ENCODE measurements around the gene EEFSEC. TPM values are rescaled to one million over a fixed set of nuclear protein-coding genes. Genes with fewer than 3 reads are reported as not detected.
A peak's percentile ranks its signal among the peaks of the same experiment; 100 is the strongest.

Gene EEFSEC
- total and polyA plus RNA-seq, 5 donors from 2014 or later = 16.9 to 21.9 (median 18.5) TPM

DNA sequence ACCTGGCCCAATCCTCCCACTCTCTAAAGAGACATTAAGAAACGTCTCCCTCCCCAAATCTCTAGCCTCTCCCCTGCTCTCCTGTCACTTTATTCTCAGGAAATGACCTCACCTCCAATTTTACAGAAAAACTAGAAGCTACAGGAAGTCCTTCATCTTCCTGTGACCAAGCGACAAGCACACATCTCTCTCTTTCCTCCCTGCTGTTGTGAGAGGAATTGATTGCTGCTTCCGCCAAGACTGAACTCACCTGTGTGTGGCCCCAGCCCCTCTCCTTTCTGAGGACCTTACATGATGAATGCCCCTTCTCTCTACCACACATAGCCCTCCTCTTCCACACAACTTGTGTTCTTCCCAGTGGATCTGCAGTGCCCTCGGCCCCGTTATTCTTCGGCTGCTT lies 295.2 kb downstream of the EEFSEC start:
- Mint-ChIP-seq H3K27me3 (no peaks in the 10 kb centered on the region), H3K9me3 (peaks cover 5 to 29% (median 8%) of the 10 kb centered on the region in 7 donors), H3K36me3 (peaks cover 14% of the 10 kb centered on the region), H3K4me3 (peak overlapping the region in 3 of 4 donors; percentile 64 to 82 (median 79)), H3K27ac (peak overlapping the region; percentile 93 to 96 (median 94)), H3K4me1 (peaks cover 5 to 37% (median 9%) of the 10 kb centered on the region in 4 donors)
- H3K4me3 ChIP-seq (ENCODE audit: low read depth, low read length) = no peak overlapping the region
- peak; percentile 79 to 80 for ATAC-seq (ENCODE audit: low read depth in 2 of 2)
- peak overlapping the region; percentile 14 for H3K27ac ChIP-seq (ENCODE audit: insufficient read depth, low read length, poor library complexity, severe bottlenecking)
- H3K4me1 ChIP-seq (ENCODE audit: control insufficient read depth, insufficient read depth, low read length, poor library complexity, severe bottlenecking) = peaks cover 13% of the 10 kb centered on the region
- no peaks in the 10 kb centered on the region for H3K36me3 ChIP-seq (ENCODE audit: control insufficient read depth, insufficient read depth, low read length)
- no peaks in the 10 kb centered on the region for H3K27me3 ChIP-seq (ENCODE audit: control insufficient read depth, insufficient read depth, low read length)
- H3K9me3 ChIP-seq (ENCODE audit: control insufficient read depth in 2 of 2, low read length in 2 of 2) = no peaks in the 10 kb centered on the region
- DNase-seq = peak in 2 of 3 donors; percentile 59 to 82

DNA sequence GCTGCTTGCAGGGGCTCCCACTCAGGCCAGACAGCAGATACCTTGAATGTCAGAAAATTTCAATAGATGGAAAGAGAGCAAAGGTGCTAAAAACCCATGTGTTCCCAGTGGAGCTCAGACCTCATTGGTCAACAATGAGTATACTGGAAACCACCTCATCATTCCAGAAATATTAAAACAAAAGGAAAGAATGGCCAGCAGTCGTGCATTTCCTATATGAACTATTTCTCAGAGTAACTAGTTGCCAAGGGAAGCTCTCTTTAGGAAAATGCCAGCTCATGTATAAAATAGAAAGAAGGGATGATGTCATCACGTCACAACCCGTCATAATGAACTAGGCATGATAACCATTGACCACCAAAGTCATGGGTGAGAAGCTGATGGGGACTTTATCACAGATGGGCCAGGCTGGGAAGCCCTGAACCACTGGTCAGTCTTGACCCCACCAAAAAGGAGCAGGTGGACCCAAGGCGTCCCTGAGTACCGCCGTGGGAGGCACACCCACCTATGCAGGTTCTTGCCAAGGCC lies 295.9 kb downstream of the EEFSEC start:
- no peak for ATAC-seq (ENCODE audit: low read depth in 2 of 2)
- no peaks in the 10 kb centered on the region for H3K36me3 ChIP-seq (ENCODE audit: control insufficient read depth, insufficient read depth, low read length)
- Mint-ChIP-seq H3K4me1 (peaks cover 5 to 37% (median 9%) of the 10 kb centered on the region in 4 donors), H3K27me3 (peaks cover 4% of the 10 kb centered on the region), H3K9me3 (peaks cover 5 to 29% (median 8%) of the 10 kb centered on the region in 7 donors), H3K27ac (peak overlapping the region; percentile 93 to 96 (median 94)), H3K36me3 (peaks cover 14% of the 10 kb centered on the region), H3K4me3 (peak overlapping the region in 2 of 4 donors; percentile 64 to 79)
- DNase-seq = no peak
- no peaks in the 10 kb centered on the region for H3K27me3 ChIP-seq (ENCODE audit: control insufficient read depth, insufficient read depth, low read length)
- no peak overlapping the region for H3K4me3 ChIP-seq (ENCODE audit: low read depth, low read length)
- H3K4me1 ChIP-seq (ENCODE audit: control insufficient read depth, insufficient read depth, low read length, poor library complexity, severe bottlenecking) = peaks cover 13% of the 10 kb centered on the region
- no peaks in the 10 kb centered on the region for H3K9me3 ChIP-seq (ENCODE audit: control insufficient read depth in 2 of 2, low read length in 2 of 2)
- H3K27ac ChIP-seq (ENCODE audit: insufficient read depth, low read length, poor library complexity, severe bottlenecking) = no peak overlapping the region

DNA sequence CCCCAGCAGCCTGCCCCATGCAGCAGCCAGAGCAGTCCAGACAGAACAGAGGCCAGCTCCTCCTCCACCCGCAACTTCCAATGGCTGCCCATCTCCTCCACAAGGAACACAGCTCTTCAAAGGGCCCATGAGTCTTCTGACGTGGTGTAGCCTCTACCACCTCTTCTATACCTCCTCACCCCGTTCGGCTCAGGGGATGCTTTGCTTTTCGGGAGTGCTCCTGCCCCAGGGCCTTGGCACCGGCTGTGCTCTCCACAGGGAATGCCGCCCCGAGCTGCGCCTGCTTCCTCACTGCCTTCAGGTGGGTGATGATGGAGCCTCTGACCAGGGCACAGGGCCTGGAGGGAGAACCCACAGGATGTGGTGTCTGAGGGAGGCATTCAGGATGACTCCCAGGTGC lies 298.8 kb downstream of the EEFSEC start:
- Histone ChIP-seq H3K36me3 (ENCODE audit: control insufficient read depth, insufficient read depth, low read length) (no peaks in the 10 kb centered on the region), H3K27ac (ENCODE audit: insufficient read depth, low read length, poor library complexity, severe bottlenecking) (no peak overlapping the region), H3K9me3 (ENCODE audit: control insufficient read depth in 2 of 2, low read length in 2 of 2) (no peaks in the 10 kb centered on the region), H3K27me3 (ENCODE audit: control insufficient read depth, insufficient read depth, low read length) (no peaks in the 10 kb centered on the region), H3K4me1 (ENCODE audit: control insufficient read depth, insufficient read depth, low read length, poor library complexity, severe bottlenecking) (peaks cover 13% of the 10 kb centered on the region), H3K4me3 (ENCODE audit: low read depth, low read length) (no peak overlapping the region)
- H3K27ac Mint-ChIP-seq = no peak overlapping the region
- peaks cover 13% of the 10 kb centered on the region for H3K36me3 Mint-ChIP-seq
- peaks cover 3 to 19% (median 7%) of the 10 kb centered on the region in 7 donors for H3K9me3 Mint-ChIP-seq
- H3K4me1 Mint-ChIP-seq = peaks cover 5 to 25% (median 9%) of the 10 kb centered on the region in 4 donors
- ATAC-seq (ENCODE audit: low read depth in 2 of 2) (no peak), DNase-seq (no peak)
- peak overlapping the region in 1 of 4 donors; percentile 43 for H3K4me3 Mint-ChIP-seq
- peaks cover 11% of the 10 kb centered on the region for H3K27me3 Mint-ChIP-seq

DNA sequence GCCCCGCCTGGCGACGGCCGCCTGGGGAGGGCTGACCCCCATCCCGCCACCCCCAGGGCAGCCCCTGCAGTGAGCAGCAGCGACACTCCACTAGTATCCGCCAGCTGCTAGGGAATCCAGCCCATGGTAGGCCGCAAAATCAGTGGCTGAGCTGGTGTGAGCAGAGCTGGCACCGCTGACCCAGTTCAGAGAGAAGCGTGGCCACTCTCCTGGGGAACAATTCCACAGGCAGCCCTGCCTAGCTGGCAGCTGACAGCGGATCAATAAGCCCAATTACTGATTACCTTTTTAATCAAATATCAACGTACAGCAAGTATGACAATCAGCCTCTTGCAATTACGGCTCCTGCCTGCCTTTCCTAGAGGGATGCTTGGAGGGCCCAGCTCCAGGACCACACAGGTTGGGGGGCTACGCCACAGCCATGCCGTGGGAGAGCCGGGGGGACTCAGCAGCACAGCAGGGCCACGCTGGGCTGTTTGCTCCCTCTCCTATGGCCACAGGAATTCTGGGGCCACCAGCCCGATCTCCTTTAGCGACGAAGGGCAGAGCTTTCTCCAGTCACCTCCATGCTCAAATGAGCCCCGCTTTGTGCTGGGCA lies 299.5 kb downstream of the EEFSEC start:
- H3K4me3 Mint-ChIP-seq = no peak overlapping the region
- H3K9me3 ChIP-seq (ENCODE audit: control insufficient read depth in 2 of 2, low read length in 2 of 2) = no peaks in the 10 kb centered on the region
- no peak for ATAC-seq (ENCODE audit: low read depth in 2 of 2)
- no peaks in the 10 kb centered on the region for H3K36me3 ChIP-seq (ENCODE audit: control insufficient read depth, insufficient read depth, low read length)
- peaks cover 3 to 15% (median 7%) of the 10 kb centered on the region in 7 donors for H3K9me3 Mint-ChIP-seq
- H3K4me1 ChIP-seq (ENCODE audit: control insufficient read depth, insufficient read depth, low read length, poor library complexity, severe bottlenecking) = peaks cover 6% of the 10 kb centered on the region
- H3K36me3 Mint-ChIP-seq = peaks cover 11% of the 10 kb centered on the region
- no peak overlapping the region for H3K27ac Mint-ChIP-seq
- H3K27ac ChIP-seq (ENCODE audit: insufficient read depth, low read length, poor library complexity, severe bottlenecking) = no peak overlapping the region
- H3K4me1 Mint-ChIP-seq = peaks cover 5 to 19% (median 9%) of the 10 kb centered on the region in 4 donors
- H3K27me3 ChIP-seq (ENCODE audit: control insufficient read depth, insufficient read depth, low read length) = no peaks in the 10 kb centered on the region
- peaks cover 11% of the 10 kb centered on the region for H3K27me3 Mint-ChIP-seq
- no peak overlapping the region for H3K4me3 ChIP-seq (ENCODE audit: low read depth, low read length)
- DNase-seq = no peak

DNA sequence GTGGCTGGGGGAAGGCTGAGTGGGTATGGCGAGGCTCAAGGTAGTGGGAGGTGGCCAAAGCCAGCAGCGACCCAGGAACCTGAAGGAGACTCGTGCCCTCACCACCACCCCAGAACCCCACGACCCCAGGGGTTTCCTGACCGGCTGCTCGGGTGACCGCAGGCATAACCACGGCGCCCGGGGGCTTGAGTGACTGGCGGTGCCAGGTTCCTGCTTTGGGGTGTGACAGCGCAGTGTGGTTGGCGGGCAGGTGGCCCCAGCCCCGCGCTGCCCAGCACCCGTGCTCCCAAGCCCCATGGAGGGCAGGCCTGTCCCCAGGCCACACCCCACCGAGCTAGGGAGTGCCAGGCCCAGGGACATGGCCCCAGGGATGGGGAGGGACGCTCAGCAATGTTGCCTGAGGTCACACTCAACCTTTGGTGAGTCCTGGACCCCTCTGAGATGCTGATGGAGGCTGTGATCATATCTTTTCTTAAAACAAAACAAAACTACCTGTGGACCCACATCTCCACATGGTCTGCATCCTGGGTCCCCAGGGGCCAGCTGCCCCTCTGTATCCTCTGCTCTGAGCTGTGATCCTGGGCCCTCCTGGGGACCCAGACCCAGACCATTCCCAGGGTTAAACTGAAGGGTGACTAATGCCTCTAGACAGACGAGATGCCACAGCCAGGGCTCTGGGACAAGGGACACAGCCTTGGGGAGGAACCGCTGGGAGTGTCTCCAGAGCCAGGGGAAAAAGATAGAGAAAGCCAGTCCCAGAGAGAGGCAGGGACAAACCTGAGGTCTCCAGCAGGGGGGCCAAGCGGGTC lies 300.4 kb downstream of the EEFSEC start:
- Mint-ChIP-seq H3K27me3 (peaks cover 11% of the 10 kb centered on the region), H3K9me3 (peaks cover 0 to 10% (median 2%) of the 10 kb centered on the region in 7 donors), H3K36me3 (peaks cover 6% of the 10 kb centered on the region), H3K27ac (no peak overlapping the region), H3K4me3 (no peak overlapping the region), H3K4me1 (peaks cover 0 to 10% (median 3%) of the 10 kb centered on the region in 4 donors)
- no peak for ATAC-seq (ENCODE audit: low read depth in 2 of 2)
- H3K4me1 ChIP-seq (ENCODE audit: control insufficient read depth, insufficient read depth, low read length, poor library complexity, severe bottlenecking) = peaks cover 3% of the 10 kb centered on the region
- H3K36me3 ChIP-seq (ENCODE audit: control insufficient read depth, insufficient read depth, low read length) = no peaks in the 10 kb centered on the region
- H3K27me3 ChIP-seq (ENCODE audit: control insufficient read depth, insufficient read depth, low read length) = no peaks in the 10 kb centered on the region
- H3K27ac ChIP-seq (ENCODE audit: insufficient read depth, low read length, poor library complexity, severe bottlenecking) = no peak overlapping the region
- DNase-seq = no peak
- no peak overlapping the region for H3K4me3 ChIP-seq (ENCODE audit: low read depth, low read length)
- H3K9me3 ChIP-seq (ENCODE audit: control insufficient read depth in 2 of 2, low read length in 2 of 2) = no peaks in the 10 kb centered on the region

DNA sequence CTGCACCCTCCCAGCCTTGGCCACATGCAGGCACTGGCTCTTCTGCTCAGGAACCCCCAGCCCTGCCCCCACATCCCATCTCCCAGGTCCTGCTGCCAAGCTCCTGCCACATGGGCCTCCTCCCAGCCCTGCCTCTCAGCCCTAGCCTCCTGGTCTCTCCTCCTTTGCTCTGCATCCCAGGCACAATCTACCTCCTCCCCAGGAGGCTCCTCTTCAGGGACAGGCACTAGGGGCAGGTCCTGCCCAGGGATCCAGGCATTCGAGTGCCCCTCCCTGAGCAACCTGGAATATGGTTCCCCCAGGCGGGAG lies 301.0 kb downstream of the EEFSEC start:
- Mint-ChIP-seq H3K27me3 (peaks cover 11% of the 10 kb centered on the region), H3K4me3 (no peak overlapping the region), H3K27ac (no peak overlapping the region), H3K9me3 (peaks cover 0 to 8% (median 0%) of the 10 kb centered on the region in 7 donors), H3K4me1 (peaks cover 0 to 5% (median 0%) of the 10 kb centered on the region in 4 donors), H3K36me3 (peaks cover 4% of the 10 kb centered on the region)
- no peak for ATAC-seq (ENCODE audit: low read depth in 2 of 2)
- H3K27me3 ChIP-seq (ENCODE audit: control insufficient read depth, insufficient read depth, low read length) = no peaks in the 10 kb centered on the region
- no peak for DNase-seq
- H3K36me3 ChIP-seq (ENCODE audit: control insufficient read depth, insufficient read depth, low read length) = no peaks in the 10 kb centered on the region
- no peaks in the 10 kb centered on the region for H3K9me3 ChIP-seq (ENCODE audit: control insufficient read depth in 2 of 2, low read length in 2 of 2)
- H3K4me3 ChIP-seq (ENCODE audit: low read depth, low read length) = no peak overlapping the region
- no peaks in the 10 kb centered on the region for H3K4me1 ChIP-seq (ENCODE audit: control insufficient read depth, insufficient read depth, low read length, poor library complexity, severe bottlenecking)
- no peak overlapping the region for H3K27ac ChIP-seq (ENCODE audit: insufficient read depth, low read length, poor library complexity, severe bottlenecking)

DNA sequence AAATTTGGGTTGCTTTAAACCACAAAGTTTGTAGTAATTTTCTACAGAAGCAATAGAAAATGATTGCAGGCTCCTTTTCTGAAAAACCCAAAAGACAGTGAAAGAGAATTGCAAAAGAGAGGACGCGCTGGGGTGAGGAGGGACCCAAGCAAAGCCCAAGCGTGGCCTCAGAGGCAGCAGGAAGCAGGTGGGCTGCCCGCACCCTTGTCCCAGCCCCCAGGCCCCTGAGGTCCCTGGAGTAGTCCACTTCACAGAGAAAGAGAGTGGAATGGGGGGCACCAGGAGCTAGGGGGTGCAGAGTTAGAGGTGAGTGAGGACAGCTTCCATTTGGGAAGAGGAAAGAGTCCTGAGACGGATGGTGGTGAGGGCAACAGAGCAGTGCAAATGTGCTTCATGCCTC lies 301.8 kb downstream of the EEFSEC start:
- Mint-ChIP-seq H3K9me3 (peaks cover 0 to 3% (median 0%) of the 10 kb centered on the region in 7 donors), H3K27ac (no peak overlapping the region)
- H3K27me3 ChIP-seq (ENCODE audit: control insufficient read depth, insufficient read depth, low read length) = no peaks in the 10 kb centered on the region

More for the DNA sequence above, 301.8 kb downstream of the EEFSEC start:
- Mint-ChIP-seq H3K27me3 (peaks cover 11% of the 10 kb centered on the region), H3K4me1 (no peaks in the 10 kb centered on the region), H3K4me3 (no peak overlapping the region), H3K36me3 (peaks cover 4% of the 10 kb centered on the region)
- H3K9me3 ChIP-seq (ENCODE audit: control insufficient read depth in 2 of 2, low read length in 2 of 2) = no peaks in the 10 kb centered on the region
- no peak overlapping the region for H3K27ac ChIP-seq (ENCODE audit: insufficient read depth, low read length, poor library complexity, severe bottlenecking)
- H3K36me3 ChIP-seq (ENCODE audit: control insufficient read depth, insufficient read depth, low read length) = no peaks in the 10 kb centered on the region
- H3K4me3 ChIP-seq (ENCODE audit: low read depth, low read length) = no peak overlapping the region
- H3K4me1 ChIP-seq (ENCODE audit: control insufficient read depth, insufficient read depth, low read length, poor library complexity, severe bottlenecking) = no peaks in the 10 kb centered on the region
- DNase-seq (no peak), ATAC-seq (ENCODE audit: low read depth in 2 of 2) (no peak)
